ENCODE results near the gene DOCK9. TPM values are rescaled to one million over a fixed set of nuclear protein-coding genes. Genes with fewer than 3 reads are reported as not detected.

Gene DOCK9
- total RNA-seq, 4 donors from 2014 or later: 79.1 to 197 (median 107) TPM

DNA sequence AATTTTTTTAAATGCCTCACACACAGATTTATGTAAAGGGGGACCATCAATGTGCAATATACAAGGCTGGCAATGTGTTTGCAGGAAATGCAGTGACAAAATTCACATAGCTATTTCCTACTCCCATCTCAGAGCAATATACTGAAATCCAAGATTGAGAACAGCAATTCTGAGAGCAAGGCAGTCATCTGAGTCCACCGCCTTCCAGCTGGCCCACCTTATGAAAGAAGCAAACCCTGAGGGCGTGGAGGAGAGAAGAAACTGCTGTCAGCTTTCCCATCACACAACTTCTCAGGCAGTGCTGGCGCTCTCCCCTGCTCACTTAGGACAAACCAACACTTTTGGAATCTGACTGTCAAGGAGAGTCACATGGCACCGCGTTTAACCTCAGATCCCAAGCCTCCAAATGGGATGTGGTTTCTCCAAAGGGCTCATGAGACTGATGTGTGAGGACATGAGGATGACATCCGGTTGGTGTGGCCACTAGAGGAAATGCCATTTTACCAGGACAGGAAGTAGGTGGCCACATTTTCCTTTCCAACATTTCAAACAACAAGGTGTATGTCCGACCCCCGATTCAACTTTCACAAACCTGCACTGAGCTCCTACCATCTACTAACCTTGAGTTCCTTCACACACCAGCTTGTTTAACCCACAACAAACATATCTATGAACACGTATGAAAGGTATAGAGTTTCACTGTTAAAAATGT is 3.7 kb upstream of the DOCK9 start:
- no peak overlapping the region for H3K27ac ChIP-seq
- no peaks in the 10 kb centered on the region for H3K27me3 ChIP-seq
- H3K4me3 ChIP-seq: no peak overlapping the region
- no peak for TF ChIP-seq POLR2A (IDR thresholded peaks at IDR 0.05)
- TF ChIP-seq, protein P1, sequence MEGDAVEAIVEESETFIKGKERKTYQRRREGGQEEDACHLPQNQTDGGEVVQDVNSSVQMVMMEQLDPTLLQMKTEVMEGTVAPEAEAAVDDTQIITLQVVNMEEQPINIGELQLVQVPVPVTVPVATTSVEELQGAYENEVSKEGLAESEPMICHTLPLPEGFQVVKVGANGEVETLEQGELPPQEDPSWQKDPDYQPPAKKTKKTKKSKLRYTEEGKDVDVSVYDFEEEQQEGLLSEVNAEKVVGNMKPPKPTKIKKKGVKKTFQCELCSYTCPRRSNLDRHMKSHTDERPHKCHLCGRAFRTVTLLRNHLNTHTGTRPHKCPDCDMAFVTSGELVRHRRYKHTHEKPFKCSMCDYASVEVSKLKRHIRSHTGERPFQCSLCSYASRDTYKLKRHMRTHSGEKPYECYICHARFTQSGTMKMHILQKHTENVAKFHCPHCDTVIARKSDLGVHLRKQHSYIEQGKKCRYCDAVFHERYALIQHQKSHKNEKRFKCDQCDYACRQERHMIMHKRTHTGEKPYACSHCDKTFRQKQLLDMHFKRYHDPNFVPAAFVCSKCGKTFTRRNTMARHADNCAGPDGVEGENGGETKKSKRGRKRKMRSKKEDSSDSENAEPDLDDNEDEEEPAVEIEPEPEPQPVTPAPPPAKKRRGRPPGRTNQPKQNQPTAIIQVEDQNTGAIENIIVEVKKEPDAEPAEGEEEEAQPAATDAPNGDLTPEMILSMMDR (IDR thresholded peaks at IDR 0.05): no peak
- intact Hi-C loops (cut with DNase I; ENCODE audit: low total_unique reads): no loop called here
- H3K9me3 ChIP-seq: no peaks in the 10 kb centered on the region
- DNase-seq: no peak
- no peaks in the 10 kb centered on the region for H3K36me3 ChIP-seq
- H3K4me1 ChIP-seq: peaks cover 0 to 3% of the 10 kb centered on the region in 2 donors

DNA sequence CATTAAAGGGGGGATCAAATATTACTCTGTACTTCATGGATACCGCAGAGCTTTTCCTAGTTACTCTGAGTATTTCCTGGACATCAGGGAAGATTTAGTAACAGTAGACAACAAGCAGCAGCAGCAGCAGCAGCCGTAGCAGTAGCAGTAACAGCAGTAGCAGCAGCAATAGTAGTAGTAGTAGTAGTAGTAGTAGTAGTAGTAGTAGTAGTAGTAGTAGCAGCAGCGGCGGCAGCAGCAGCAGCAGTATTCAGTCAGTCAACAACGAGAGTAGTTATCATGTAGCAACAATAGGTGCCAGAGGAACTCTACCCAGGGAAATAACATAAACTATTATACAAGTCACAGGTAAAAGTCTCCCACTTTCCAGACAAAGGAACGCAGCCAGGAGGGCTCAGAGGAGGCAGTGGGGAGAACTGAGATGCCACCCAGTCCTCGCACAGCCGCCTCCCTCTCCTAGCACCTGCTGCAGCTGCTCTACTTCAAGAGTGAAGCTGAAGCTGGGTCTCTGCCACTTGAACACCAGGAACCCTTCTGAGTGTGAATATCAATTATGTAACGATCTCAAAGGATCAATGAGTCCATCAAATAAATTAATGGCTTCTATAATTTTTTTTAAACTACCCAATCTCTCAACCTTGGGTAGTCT is 1.3 kb upstream of the DOCK9 start:
- peaks cover 0 to 3% of the 10 kb centered on the region in 2 donors for H3K4me1 ChIP-seq
- no peak overlapping the region for H3K4me3 ChIP-seq
- intact Hi-C loops (cut with DNase I; ENCODE audit: low total_unique reads): no loop called here
- TF ChIP-seq POLR2A (IDR thresholded peaks at IDR 0.05): no peak
- TF ChIP-seq, protein P1 (IDR thresholded peaks at IDR 0.05): no peak
- H3K36me3 ChIP-seq: no peaks in the 10 kb centered on the region
- H3K9me3 ChIP-seq: no peaks in the 10 kb centered on the region
- no peak for DNase-seq
- peak overlapping the region; percentile 55 to 77 for H3K27ac ChIP-seq
- H3K27me3 ChIP-seq: no peaks in the 10 kb centered on the region

DNA sequence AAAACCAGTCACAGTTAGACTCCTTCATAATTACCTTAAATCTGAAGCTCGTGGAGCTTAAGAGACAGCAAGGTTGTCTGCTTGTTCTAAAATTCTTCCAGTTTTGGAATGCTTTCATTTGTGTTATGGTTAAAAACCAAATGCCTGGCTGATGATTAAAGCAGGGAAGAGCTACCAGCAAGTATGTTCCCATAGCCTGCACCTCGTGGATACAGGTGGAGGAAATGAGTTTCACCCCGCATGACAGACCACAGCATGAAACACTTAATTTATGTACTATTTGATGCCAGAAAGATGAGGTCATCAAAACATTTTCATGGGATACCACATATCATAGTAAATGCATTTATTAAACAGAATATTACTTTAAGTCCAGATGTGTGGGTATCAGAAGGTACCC is 416 bp upstream of the DOCK9 start:
- H3K27ac ChIP-seq: peak overlapping the region; percentile 55 to 77
- H3K36me3 ChIP-seq: no peaks in the 10 kb centered on the region
- H3K4me3 ChIP-seq: peak overlapping the region; percentile 30 to 35
- no peak for TF ChIP-seq POLR2A (IDR thresholded peaks at IDR 0.05)
- TF ChIP-seq, protein P1 (IDR thresholded peaks at IDR 0.05): no peak
- DNase-seq: no peak
- intact Hi-C loops (cut with DNase I; ENCODE audit: low total_unique reads): no loop called here
- H3K27me3 ChIP-seq: no peaks in the 10 kb centered on the region
- H3K4me1 ChIP-seq: peaks cover 0 to 3% of the 10 kb centered on the region in 2 donors
- no peaks in the 10 kb centered on the region for H3K9me3 ChIP-seq

DNA sequence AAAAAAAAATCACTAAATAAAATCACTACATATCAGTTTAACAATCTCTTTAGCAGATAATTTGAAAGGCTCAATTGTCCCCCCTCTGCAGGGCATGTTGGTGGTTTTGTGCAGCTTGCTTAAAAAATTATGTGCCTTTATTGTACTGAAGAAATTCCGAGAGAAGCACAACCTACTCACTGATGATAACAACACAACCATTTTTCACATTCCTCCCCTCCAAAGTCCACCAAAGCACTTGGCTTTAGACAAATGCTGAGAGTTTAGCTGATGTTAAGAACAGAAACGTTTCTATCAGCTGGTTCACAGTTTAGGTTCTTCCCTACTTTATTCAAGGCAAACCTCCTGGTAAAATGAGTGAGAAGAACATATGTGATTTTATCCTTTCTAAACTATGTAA is 923 bp downstream of the DOCK9 start:
- Histone ChIP-seq H3K36me3 (no peaks in the 10 kb centered on the region), H3K27me3 (no peaks in the 10 kb centered on the region), H3K4me3 (peak overlapping the region; percentile 30 to 35), H3K27ac (peak overlapping the region; percentile 55 to 77), H3K9me3 (no peaks in the 10 kb centered on the region), H3K4me1 (peaks cover 0 to 3% of the 10 kb centered on the region in 2 donors)
- peak in 1 of 2 donors; percentile 24 for TF ChIP-seq POLR2A (IDR thresholded peaks at IDR 0.05)
- TF ChIP-seq, protein P1 (IDR thresholded peaks at IDR 0.05): no peak
- intact Hi-C loops (cut with DNase I; ENCODE audit: low total_unique reads): no loop called here
- DNase-seq: no peak

DNA sequence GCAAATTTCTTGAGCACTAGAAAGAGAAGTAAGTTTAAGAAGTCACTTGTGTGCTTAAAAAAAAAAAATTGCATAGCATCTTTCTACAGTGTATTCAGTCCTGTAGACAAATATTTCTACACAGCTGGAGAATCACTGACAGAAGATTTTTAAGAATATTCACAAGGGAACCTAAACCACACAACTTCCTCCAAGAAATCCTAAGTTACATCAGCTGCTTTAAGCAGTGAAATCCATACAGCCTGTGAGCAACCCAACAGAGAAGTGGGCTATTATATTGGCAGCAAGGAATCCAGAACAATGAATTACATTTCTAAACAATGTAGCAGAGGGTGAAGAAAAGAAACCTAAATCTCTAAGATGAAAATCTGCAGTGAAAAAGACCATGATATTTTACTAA is 1.5 kb downstream of the DOCK9 start:
- H3K4me3 ChIP-seq: peak overlapping the region in 1 of 2 donors; percentile 30
- H3K9me3 ChIP-seq: no peaks in the 10 kb centered on the region
- no peaks in the 10 kb centered on the region for H3K36me3 ChIP-seq
- intact Hi-C loops (cut with DNase I; ENCODE audit: low total_unique reads): no loop called here
- no peaks in the 10 kb centered on the region for H3K27me3 ChIP-seq
- no peak for DNase-seq
- TF ChIP-seq POLR2A (IDR thresholded peaks at IDR 0.05): no peak
- TF ChIP-seq, protein P1 (IDR thresholded peaks at IDR 0.05): no peak
- H3K4me1 ChIP-seq: peaks cover 0 to 3% of the 10 kb centered on the region in 2 donors
- H3K27ac ChIP-seq: peak overlapping the region; percentile 11 to 77

Data from uterus (tissue), 4 donors.